ENCODE results near the gene PDGFA. TPM values are rescaled to one million over a fixed set of nuclear protein-coding genes. Genes with fewer than 3 reads are reported as not detected.

The PDGFA gene
- total RNA-seq, 3 donors from 2014 or later (not counting 1 experiment from before 2014, with no cell fraction given): 0.86 to 2.0 (median 1.5) TPM

GRCh38 chr7:495761-496321, 23.8 kb downstream of the PDGFA start:
- Mint-ChIP-seq H3K9me3 (no peaks in the 10 kb centered on the region), H3K4me3 (no peak overlapping the region), H3K27ac (no peak overlapping the region), H3K27me3 (ENCODE audit: low read depth in 2 of 2) (no peaks in the 10 kb centered on the region), H3K36me3 (no peaks in the 10 kb centered on the region), H3K4me1 (peaks cover 0 to 5% of the 10 kb centered on the region in 2 donors)
- no peaks in the 10 kb centered on the region for H3K36me3 ChIP-seq (ENCODE audit: control insufficient read depth, insufficient read depth, low read length)
- 94% methylated on average over 16 of the region's 18 CpGs for WGBS (ENCODE audit: insufficient coverage)
- no peaks in the 10 kb centered on the region for H3K4me1 ChIP-seq (ENCODE audit: control insufficient read depth, insufficient read depth, low read length)
- DNase-seq (no peak), ATAC-seq (no peak)
- no peak overlapping the region for H3K27ac ChIP-seq (ENCODE audit: low read length)
- TF ChIP-seq CTCF (IDR thresholded peaks at IDR 0.05): no peak
- intact Hi-C loops (cut with micrococcal nuclease): no loop called here
- no peak overlapping the region for H3K4me3 ChIP-seq (ENCODE audit: low read length)
- no peaks in the 10 kb centered on the region for H3K9me3 ChIP-seq (ENCODE audit: control insufficient read depth, insufficient read depth, low read length)
- H3K27me3 ChIP-seq (ENCODE audit: control insufficient read depth, insufficient read depth, low read length): no peaks in the 10 kb centered on the region

- Histone ChIP-seq H3K4me3 (ENCODE audit: low read length) (no peak overlapping the region), H3K4me1 (ENCODE audit: control insufficient read depth, insufficient read depth, low read length) (no peaks in the 10 kb centered on the region), H3K9me3 (ENCODE audit: control insufficient read depth, insufficient read depth, low read length) (no peaks in the 10 kb centered on the region), H3K27ac (ENCODE audit: low read length) (no peak overlapping the region), H3K27me3 (ENCODE audit: control insufficient read depth, insufficient read depth, low read length) (no peaks in the 10 kb centered on the region), H3K36me3 (ENCODE audit: control insufficient read depth, insufficient read depth, low read length) (no peaks in the 10 kb centered on the region)
- ATAC-seq (no peak), DNase-seq (no peak)
- no peak overlapping the region for H3K27ac Mint-ChIP-seq
- no peaks in the 10 kb centered on the region for H3K27me3 Mint-ChIP-seq (ENCODE audit: low read depth in 2 of 2)
- no peak for TF ChIP-seq CTCF (IDR thresholded peaks at IDR 0.05)
- intact Hi-C loops (cut with micrococcal nuclease): no loop called here
- 75% methylated on average over 9 of the region's 9 CpGs for WGBS (ENCODE audit: insufficient coverage)
- H3K4me1 Mint-ChIP-seq: peaks cover 0 to 5% of the 10 kb centered on the region in 2 donors
- H3K36me3 Mint-ChIP-seq: no peaks in the 10 kb centered on the region
- no peaks in the 10 kb centered on the region for H3K9me3 Mint-ChIP-seq
- H3K4me3 Mint-ChIP-seq: no peak overlapping the region
Measured at GRCh38 chr7:495326-495725, 24.3 kb downstream of the PDGFA start.

- Histone ChIP-seq H3K36me3 (ENCODE audit: control insufficient read depth, insufficient read depth, low read length) (no peaks in the 10 kb centered on the region), H3K4me1 (ENCODE audit: control insufficient read depth, insufficient read depth, low read length) (no peaks in the 10 kb centered on the region), H3K27me3 (ENCODE audit: control insufficient read depth, insufficient read depth, low read length) (no peaks in the 10 kb centered on the region), H3K4me3 (ENCODE audit: low read length) (no peak overlapping the region), H3K27ac (ENCODE audit: low read length) (no peak overlapping the region), H3K9me3 (ENCODE audit: control insufficient read depth, insufficient read depth, low read length) (no peaks in the 10 kb centered on the region)
- DNase-seq (no peak), ATAC-seq (no peak)
- Mint-ChIP-seq H3K4me1 (peaks cover 0 to 5% of the 10 kb centered on the region in 2 donors), H3K9me3 (no peaks in the 10 kb centered on the region), H3K4me3 (no peak overlapping the region), H3K27ac (no peak overlapping the region), H3K27me3 (ENCODE audit: low read depth in 2 of 2) (no peaks in the 10 kb centered on the region), H3K36me3 (no peaks in the 10 kb centered on the region)
- 94% methylated on average over 6 of the region's 6 CpGs for WGBS (ENCODE audit: insufficient coverage)
- TF ChIP-seq CTCF (IDR thresholded peaks at IDR 0.05): no peak
- intact Hi-C loops (cut with micrococcal nuclease): no loop called here
Measured at GRCh38 chr7:494906-495305, 24.7 kb downstream of the PDGFA start.

- Histone ChIP-seq H3K27ac (ENCODE audit: low read length) (no peak overlapping the region), H3K4me1 (ENCODE audit: control insufficient read depth, insufficient read depth, low read length) (no peaks in the 10 kb centered on the region), H3K9me3 (ENCODE audit: control insufficient read depth, insufficient read depth, low read length) (no peaks in the 10 kb centered on the region), H3K36me3 (ENCODE audit: control insufficient read depth, insufficient read depth, low read length) (no peaks in the 10 kb centered on the region), H3K4me3 (ENCODE audit: low read length) (no peak overlapping the region), H3K27me3 (ENCODE audit: control insufficient read depth, insufficient read depth, low read length) (no peaks in the 10 kb centered on the region)
- DNase-seq: peak in 1 of 2 donors; percentile 33
- no peak for ATAC-seq
- WGBS (ENCODE audit: insufficient coverage): 71% methylated on average over 28 of the region's 31 CpGs
- Mint-ChIP-seq H3K36me3 (no peaks in the 10 kb centered on the region), H3K9me3 (no peaks in the 10 kb centered on the region), H3K4me1 (peaks cover 0 to 5% of the 10 kb centered on the region in 2 donors), H3K27me3 (ENCODE audit: low read depth in 2 of 2) (no peaks in the 10 kb centered on the region), H3K27ac (no peak overlapping the region), H3K4me3 (no peak overlapping the region)
- TF ChIP-seq CTCF (IDR thresholded peaks at IDR 0.05): no peak
- intact Hi-C loops (cut with micrococcal nuclease): no loop called here
Measured at GRCh38 chr7:494259-494687, 25.4 kb downstream of the PDGFA start.
